Subcutaneous abdominal adipose tissue (tissue), 5 donors: ENCODE measurements around the gene TRIO.

Source experiments
- H3K27ac ChIP-seq: one replicate; pipeline ENCODE4 v1.7.0; 2013; ENCODE audit warnings: low read depth, mild to moderate bottlenecking, inconsistent platforms, low read length, moderate library complexity
- H3K27me3 ChIP-seq, 5 donors: one replicate each; pipeline ENCODE4 v1.7.0; 2013; ENCODE audit warnings: low read length in 5 of 5, inconsistent platforms in 1 of 5; ENCODE audit not compliant: control insufficient read depth in 5 of 5, insufficient read depth in 4 of 5
- H3K36me3 ChIP-seq, 5 donors: one replicate each; pipeline ENCODE4 v1.7.0; 2013; ENCODE audit warnings: low read length in 5 of 5; ENCODE audit not compliant: control insufficient read depth in 5 of 5, insufficient read depth in 5 of 5
- H3K4me1 ChIP-seq, 5 donors: one replicate each; pipeline ENCODE4 v1.7.0; 2013; ENCODE audit warnings: low read length in 5 of 5, mild to moderate bottlenecking in 3 of 5, moderate library complexity in 1 of 5; ENCODE audit not compliant: control insufficient read depth in 5 of 5, insufficient read depth in 5 of 5
- H3K4me3 ChIP-seq, 5 donors: one replicate each; pipeline ENCODE4 v1.7.0; 2013; ENCODE audit warnings: low read length in 5 of 5, low read depth in 1 of 5
- H3K9ac ChIP-seq, 5 donors: one replicate each; pipeline ENCODE4 v1.7.0; 2013; ENCODE audit warnings: low read length in 5 of 5, mild to moderate bottlenecking in 4 of 5, moderate library complexity in 3 of 5
- H3K9me3 ChIP-seq, 5 donors: one replicate each; pipeline ENCODE4 v1.7.0; 2013; ENCODE audit warnings: low read length in 5 of 5; ENCODE audit not compliant: control insufficient read depth in 5 of 5
- donor health status: healthy.
- donor health status: healthy.
- donor health status: healthy.
- donor health status: healthy.
- donor health status: healthy.

TRIO gene

DNA sequence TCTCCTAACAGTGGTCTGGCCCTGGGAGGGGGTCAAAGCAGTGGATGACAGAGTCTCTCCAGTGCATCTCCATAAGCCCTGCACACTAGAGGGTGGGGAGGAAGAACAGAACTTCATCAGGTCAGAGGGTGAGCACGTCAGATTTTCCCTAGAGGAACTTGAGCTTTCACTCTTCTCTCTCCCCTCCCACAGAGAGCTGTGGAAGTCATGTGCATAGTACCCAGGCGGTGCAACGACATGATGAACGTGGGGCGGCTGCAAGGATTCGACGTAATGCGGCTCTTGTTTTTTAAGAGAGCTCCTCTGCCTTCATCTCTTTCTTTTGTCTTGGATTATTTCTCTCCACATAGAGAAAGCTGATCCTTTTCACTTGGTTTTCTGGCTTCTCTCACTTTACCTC is 338.2 kb downstream of the TRIO start:
- H3K4me1 ChIP-seq = no peaks in the 10 kb centered on the region
- H3K27me3 ChIP-seq = no peaks in the 10 kb centered on the region
- no peak overlapping the region for H3K4me3 ChIP-seq
- H3K36me3 ChIP-seq = peaks cover 40 to 95% (median 86%) of the 10 kb centered on the region in 5 donors
- H3K27ac ChIP-seq = no peak overlapping the region
- no peaks in the 10 kb centered on the region for H3K9me3 ChIP-seq
- no peak overlapping the region for H3K9ac ChIP-seq

- Histone ChIP-seq H3K4me1 (no peaks in the 10 kb centered on the region), H3K27me3 (no peaks in the 10 kb centered on the region), H3K27ac (no peak overlapping the region), H3K36me3 (peaks cover 35 to 95% (median 86%) of the 10 kb centered on the region in 5 donors), H3K9me3 (no peaks in the 10 kb centered on the region), H3K9ac (no peak overlapping the region), H3K4me3 (no peak overlapping the region)
These were observed 338.9 kb downstream of the TRIO start for GRCh38 chr5:14482085-14482484.

DNA sequence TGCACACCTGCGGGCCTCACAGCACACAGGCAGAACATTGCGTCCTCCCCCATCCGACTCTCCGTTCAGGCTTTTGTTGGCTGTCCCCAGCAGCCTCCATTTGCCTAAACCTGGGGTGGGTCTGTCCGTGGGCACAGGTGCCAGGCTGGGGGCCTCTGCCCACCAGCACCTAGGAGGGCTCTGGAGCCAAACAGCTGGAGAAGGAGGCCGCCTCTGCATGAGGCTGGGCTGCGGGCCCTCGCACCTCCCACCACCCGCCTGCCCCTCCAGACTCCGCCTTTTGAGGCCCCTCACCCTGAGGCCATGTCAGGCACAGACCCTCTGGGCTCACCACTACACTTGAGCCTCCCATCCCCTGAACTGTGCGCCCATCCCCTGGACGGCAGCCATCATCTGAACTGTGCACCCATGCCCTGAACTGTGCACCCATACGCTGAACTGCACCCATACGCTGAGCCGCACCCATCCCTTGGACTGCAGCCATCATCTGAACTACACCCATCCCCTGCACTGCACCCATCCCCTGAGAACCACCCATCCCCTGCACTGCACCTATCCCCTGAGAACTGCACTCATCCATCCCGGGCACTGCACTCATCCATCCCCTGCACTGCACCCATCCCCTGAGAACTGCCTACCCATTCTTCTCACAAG is 340.5 kb downstream of the TRIO start:
- Histone ChIP-seq H3K36me3 (peaks cover 26 to 93% (median 83%) of the 10 kb centered on the region in 5 donors), H3K4me3 (no peak overlapping the region), H3K4me1 (no peaks in the 10 kb centered on the region), H3K9ac (no peak overlapping the region), H3K27me3 (no peaks in the 10 kb centered on the region), H3K9me3 (no peaks in the 10 kb centered on the region), H3K27ac (no peak overlapping the region)

- H3K4me3 ChIP-seq = no peak overlapping the region
- H3K36me3 ChIP-seq = peaks cover 11 to 94% (median 85%) of the 10 kb centered on the region in 5 donors
- H3K27me3 ChIP-seq = no peaks in the 10 kb centered on the region
- no peak overlapping the region for H3K27ac ChIP-seq
- H3K9me3 ChIP-seq = no peaks in the 10 kb centered on the region
- peaks cover 8 to 23% (median 16%) of the 10 kb centered on the region in 5 donors for H3K4me1 ChIP-seq
- H3K9ac ChIP-seq = no peak overlapping the region
These were observed 343.3 kb downstream of the TRIO start for GRCh38 chr5:14486486-14486885.

- Histone ChIP-seq H3K36me3 (peaks cover 11 to 93% (median 84%) of the 10 kb centered on the region in 5 donors), H3K9me3 (no peaks in the 10 kb centered on the region), H3K4me3 (no peak overlapping the region), H3K9ac (no peak overlapping the region), H3K27me3 (no peaks in the 10 kb centered on the region), H3K4me1 (peaks cover 10 to 31% (median 18%) of the 10 kb centered on the region in 5 donors), H3K27ac (no peak overlapping the region)
These were observed 344.1 kb downstream of the TRIO start for GRCh38 chr5:14486996-14487896.

- H3K9ac ChIP-seq = no peak overlapping the region
- peaks cover 7 to 93% (median 85%) of the 10 kb centered on the region in 5 donors for H3K36me3 ChIP-seq
- H3K27ac ChIP-seq = no peak overlapping the region
- H3K4me3 ChIP-seq = no peak overlapping the region
- H3K4me1 ChIP-seq = peaks cover 10 to 38% (median 18%) of the 10 kb centered on the region in 5 donors
- H3K9me3 ChIP-seq = no peaks in the 10 kb centered on the region
- no peaks in the 10 kb centered on the region for H3K27me3 ChIP-seq
These were observed 344.9 kb downstream of the TRIO start for GRCh38 chr5:14487897-14488570.

DNA sequence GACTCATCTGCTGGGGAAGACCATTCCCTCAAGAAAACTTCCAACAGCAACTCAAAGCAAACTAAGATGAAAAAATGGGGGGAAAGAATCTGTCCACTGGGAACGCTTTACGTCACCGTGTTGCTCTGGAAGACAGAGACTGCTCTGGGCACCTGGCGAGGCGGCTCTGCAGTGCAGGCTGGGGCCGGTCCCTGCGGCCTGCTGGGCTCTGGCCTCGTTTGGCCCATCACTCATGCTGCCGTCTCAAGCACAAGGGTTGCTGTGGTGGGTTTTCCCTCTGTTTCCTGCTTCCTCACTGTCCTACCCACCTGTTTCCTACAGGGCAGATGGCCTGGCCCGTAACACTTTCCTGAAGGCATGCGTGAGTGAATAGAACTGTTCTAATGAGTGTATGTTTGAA is 345.6 kb downstream of the TRIO start:
- Histone ChIP-seq H3K4me3 (no peak overlapping the region), H3K27me3 (no peaks in the 10 kb centered on the region), H3K4me1 (peaks cover 10 to 38% (median 18%) of the 10 kb centered on the region in 5 donors), H3K27ac (no peak overlapping the region), H3K9ac (no peak overlapping the region), H3K9me3 (no peaks in the 10 kb centered on the region), H3K36me3 (peaks cover 7 to 93% (median 85%) of the 10 kb centered on the region in 5 donors)

GRCh38 chr5:14489643-14490042 is 346.5 kb downstream of the TRIO start:
- Histone ChIP-seq H3K9ac (no peak overlapping the region), H3K27ac (no peak overlapping the region), H3K4me3 (no peak overlapping the region), H3K36me3 (peaks cover 2 to 93% (median 84%) of the 10 kb centered on the region in 5 donors), H3K4me1 (peaks cover 10 to 38% (median 19%) of the 10 kb centered on the region in 5 donors), H3K9me3 (no peaks in the 10 kb centered on the region), H3K27me3 (no peaks in the 10 kb centered on the region)

- Histone ChIP-seq H3K9ac (no peak overlapping the region), H3K27ac (no peak overlapping the region), H3K27me3 (no peaks in the 10 kb centered on the region), H3K4me3 (no peak overlapping the region), H3K4me1 (peaks cover 10 to 38% (median 24%) of the 10 kb centered on the region in 5 donors), H3K36me3 (peaks cover 0 to 92% (median 80%) of the 10 kb centered on the region in 5 donors), H3K9me3 (no peaks in the 10 kb centered on the region)
These were observed 347.2 kb downstream of the TRIO start for GRCh38 chr5:14490309-14490711.
